H9 (cell line): ENCODE data around the gene CCSER1. TPM values are rescaled to one million over a fixed set of nuclear protein-coding genes. Genes with fewer than 3 reads are reported as not detected.

Experiments used
- DNase-seq: peaks from one replicate; pipeline ENCODE4 v3.0.0-alpha.2; 2017
- H2AFZ ChIP-seq: one replicate; pipeline ENCODE4 v1.6.1; 2013; ENCODE audit warnings: mild to moderate bottlenecking, low read length, control low read depth, moderate library complexity
- H2AK5ac ChIP-seq: 2 replicates; pipeline ENCODE4 v1.6.1; 2013; ENCODE audit warnings: low read length, control low read depth, mixed read lengths; ENCODE audit not compliant: insufficient read length
- H2BK120ac ChIP-seq: one replicate; pipeline ENCODE4 v1.6.1; 2013; ENCODE audit warnings: low read depth, mild to moderate bottlenecking, low read length, control low read depth, inconsistent platforms; ENCODE audit not compliant: poor library complexity, severe bottlenecking
- H2BK12ac ChIP-seq: 2 replicates; pipeline ENCODE4 v1.6.1; 2013; ENCODE audit warnings: low read length, control low read depth, mixed read lengths, low read depth; ENCODE audit not compliant: insufficient read length
- H2BK15ac ChIP-seq: 2 replicates; pipeline ENCODE4 v1.6.1; 2013; ENCODE audit warnings: low read depth, low read length, control low read depth
- H2BK20ac ChIP-seq: one replicate; pipeline ENCODE4 v1.6.1; 2013; ENCODE audit warnings: low read depth, mild to moderate bottlenecking, low read length, control low read depth, inconsistent platforms; ENCODE audit not compliant: poor library complexity, severe bottlenecking
- H2BK5ac ChIP-seq: 2 replicates; pipeline ENCODE4 v1.6.1; 2013; ENCODE audit warnings: low read length, control low read depth, mixed read lengths; ENCODE audit not compliant: insufficient read length
- H3K14ac ChIP-seq: 2 replicates; pipeline ENCODE4 v1.6.1; 2013; ENCODE audit warnings: low read length, control low read depth; ENCODE audit not compliant: insufficient read depth
- H3K18ac ChIP-seq: 2 replicates; pipeline ENCODE4 v1.6.1; 2013; ENCODE audit warnings: low read depth, mild to moderate bottlenecking, mixed read lengths, low read length, control low read depth; ENCODE audit not compliant: insufficient read length
- H3K23ac ChIP-seq: 2 replicates; pipeline ENCODE4 v1.6.1; 2013; ENCODE audit warnings: low read length, control low read depth, mixed read lengths, low read depth; ENCODE audit not compliant: insufficient read length
- H3K23me2 ChIP-seq: 2 replicates; pipeline ENCODE4 v1.6.1; 2013; ENCODE audit warnings: low read depth, mild to moderate bottlenecking, mixed read lengths, low read length, control low read depth; ENCODE audit not compliant: insufficient read length, poor library complexity, severe bottlenecking
- H3K27ac ChIP-seq: 2 replicates; pipeline ENCODE4 v1.5.1; 2013; ENCODE audit warnings: low read length, control low read depth, mixed read lengths, low read depth; ENCODE audit not compliant: insufficient read length
- H3K27me3 ChIP-seq: 2 replicates; pipeline ENCODE4 v1.6.1; 2013; ENCODE audit warnings: low read length, control low read depth, inconsistent platforms; ENCODE audit not compliant: insufficient read depth
- H3K4ac ChIP-seq: 2 replicates; pipeline ENCODE4 v1.6.1; 2013; ENCODE audit warnings: low read depth, mild to moderate bottlenecking, control low read depth, inconsistent platforms, low read length, moderate library complexity
- H3K4me1 ChIP-seq: 2 replicates; pipeline ENCODE4 v1.6.1; 2013; ENCODE audit warnings: low read length, control low read depth, inconsistent platforms; ENCODE audit not compliant: insufficient read depth
- H3K4me2 ChIP-seq: 2 replicates; pipeline ENCODE4 v1.6.1; 2013; ENCODE audit warnings: low read length, control low read depth, mixed read lengths; ENCODE audit not compliant: insufficient read length, insufficient read depth
- H3K56ac ChIP-seq: 2 replicates; pipeline ENCODE4 v1.6.1; 2013; ENCODE audit warnings: low read depth, mild to moderate bottlenecking, mixed read lengths, low read length, control low read depth; ENCODE audit not compliant: insufficient read length
- H3K79me1 ChIP-seq: 2 replicates; pipeline ENCODE4 v1.6.1; 2013; ENCODE audit warnings: low read depth, mild to moderate bottlenecking, moderate library complexity, low read length, control low read depth, inconsistent platforms; ENCODE audit not compliant: insufficient read depth, poor library complexity, severe bottlenecking
- H3K79me2 ChIP-seq: 2 replicates; pipeline ENCODE4 v1.6.1; 2013; ENCODE audit warnings: low read length, control low read depth, inconsistent platforms; ENCODE audit not compliant: insufficient read depth
- H3K9ac ChIP-seq: 2 replicates; pipeline ENCODE4 v1.6.1; 2013; ENCODE audit warnings: low read length, control low read depth, mixed read lengths; ENCODE audit not compliant: insufficient read length; ENCODE audit errors: extremely low read depth
- H3K9me3 ChIP-seq: one replicate; pipeline ENCODE4 v1.6.1; 2013; ENCODE audit warnings: low read depth, low read length, inconsistent platforms; ENCODE audit not compliant: control insufficient read depth
- H3T11ph ChIP-seq: one replicate; pipeline ENCODE4 v1.6.1; 2013; ENCODE audit warnings: mild to moderate bottlenecking, low read length, control low read depth, inconsistent platforms
- H4K20me1 ChIP-seq: one replicate; pipeline ENCODE4 v1.6.1; 2013; ENCODE audit not compliant: control insufficient read depth, insufficient read length, insufficient read depth
- H4K5ac ChIP-seq: 2 replicates; pipeline ENCODE4 v1.6.1; 2013; ENCODE audit warnings: low read depth, mild to moderate bottlenecking, mixed read lengths, low read length, control low read depth; ENCODE audit not compliant: insufficient read length
- H4K8ac ChIP-seq: replicated peaks from 2 replicates; pipeline ENCODE4 v1.6.1; 2013; ENCODE audit warnings: low read length, control low read depth, mixed read lengths, low read depth; ENCODE audit not compliant: insufficient read length
- H4K91ac ChIP-seq: 2 replicates; pipeline ENCODE4 v1.6.1; 2013; ENCODE audit warnings: low read depth, mild to moderate bottlenecking, moderate library complexity, mixed read lengths, low read length, control low read depth; ENCODE audit not compliant: insufficient read length
- H3K27ac Mint-ChIP-seq, 3 experiments: 2 replicates in 2 of 3; 3 replicates in 1 of 3; pipeline ENCODE4 v1.8.0; 2020 to 2021; ENCODE audit warnings: mixed read lengths in 3 of 3, mild to moderate bottlenecking in 1 of 3, moderate library complexity in 1 of 3
- H3K27me3 Mint-ChIP-seq: 2 replicates; pipeline ENCODE4 v1.8.0; 2021; ENCODE audit warnings: low read depth, mild to moderate bottlenecking, moderate library complexity, mixed read lengths
- H3K36me3 Mint-ChIP-seq, 3 experiments: 2 replicates in 2 of 3; 3 replicates in 1 of 3; pipeline ENCODE4 v1.8.0; 2020 to 2021; ENCODE audit warnings: low read depth in 3 of 3, mixed read lengths in 3 of 3; ENCODE audit not compliant: insufficient read depth in 1 of 3
- H3K4me1 Mint-ChIP-seq, 2 experiments: 2 replicates each; pipeline ENCODE4 v1.8.0; 2020; ENCODE audit warnings: mixed read lengths in 2 of 2
- H3K4me3 Mint-ChIP-seq, 2 experiments: 2 replicates in 1 of 2; 3 replicates in 1 of 2; pipeline ENCODE4 v1.8.0; 2020 to 2021; ENCODE audit warnings: mild to moderate bottlenecking in 2 of 2, mixed read lengths in 2 of 2, moderate library complexity in 1 of 2
- H3K9me3 Mint-ChIP-seq, 2 experiments: 2 replicates in 1 of 2; 3 replicates in 1 of 2; pipeline ENCODE4 v1.8.0; 2020; ENCODE audit warnings: mild to moderate bottlenecking in 2 of 2, mixed read lengths in 2 of 2, moderate library complexity in 1 of 2
- CTCF ChIP-seq: fragments of 200-600 bp; sonication (generic); conservative IDR thresholded peaks from 3 replicates; pipeline ENCODE4 v1.8.0; 2021; ENCODE audit warnings: antibody characterized with exemption, mild to moderate bottlenecking
- WGBS: extraction: QIAGEN DNeasy Blood & Tissue Kit; methylation state at CpG from one replicate; pipeline ENCODE4 v1.1.7; 2013; ENCODE audit warnings: missing lambda C conversion rate, low lambda C conversion rate, mixed read lengths; ENCODE audit not compliant: insufficient read length; ENCODE audit errors: extremely low coverage; 5-methylcytosine and 5-hydroxymethylcytosine counted together
- total RNA-seq: library from RNA; stranded (reverse); gene quantifications from 2 replicates; pipeline ENCODE4 v1.2.1, GENCODE V29; 2021

CCSER1 gene
- total RNA-seq, 1 experiment from 2014 or later: 0.37 TPM

GRCh38 chr4:91207535-91207934, 1080.3 kb downstream of the CCSER1 start:
- no peaks in the 10 kb centered on the region for H4K20me1 ChIP-seq
- H3K79me1 ChIP-seq: no peaks in the 10 kb centered on the region
- DNase-seq: no peak

More at GRCh38 chr4:91207535-91207934, 1080.3 kb downstream of the CCSER1 start:
- H3T11ph ChIP-seq: no peak overlapping the region
- no peak overlapping the region for H3K27ac ChIP-seq
- H3K23me2 ChIP-seq: no peaks in the 10 kb centered on the region
- Mint-ChIP-seq H3K4me3 (no peak overlapping the region), H3K9me3 (no peaks in the 10 kb centered on the region), H3K27me3 (no peaks in the 10 kb centered on the region), H3K27ac (no peak overlapping the region), H3K36me3 (no peaks in the 10 kb centered on the region), H3K4me1 (peaks cover 12 to 13% of the 10 kb centered on the region in 2 experiments)
- no peaks in the 10 kb centered on the region; the same call in 1 of the 2 replicates for H3K4me1 ChIP-seq
- H3K9me3 ChIP-seq: no peaks in the 10 kb centered on the region
- H2AK5ac ChIP-seq: no peak overlapping the region
- no peak overlapping the region for H2BK15ac ChIP-seq
- no peak overlapping the region for H4K8ac ChIP-seq
- no peak overlapping the region for H3K56ac ChIP-seq
- TF ChIP-seq CTCF: no peak
- no peak overlapping the region for H2AFZ ChIP-seq
- no peak overlapping the region for H4K5ac ChIP-seq
- H3K4me2 ChIP-seq: no peak overlapping the region
- H3K23ac ChIP-seq: no peak overlapping the region
- no peak overlapping the region for H2BK120ac ChIP-seq
- H3K9ac ChIP-seq: no peak overlapping the region
- no peak overlapping the region for H3K18ac ChIP-seq
- H2BK12ac ChIP-seq: no peak overlapping the region
- no CpG with 5 or more reads among the region's 3 CpGs for WGBS
- H4K91ac ChIP-seq: no peak overlapping the region
- no peaks in the 10 kb centered on the region for H3K27me3 ChIP-seq
- H2BK20ac ChIP-seq: no peak overlapping the region
- H2BK5ac ChIP-seq: no peak overlapping the region
- no peaks in the 10 kb centered on the region for H3K79me2 ChIP-seq
- H3K4ac ChIP-seq: no peak overlapping the region
- no peak overlapping the region for H3K14ac ChIP-seq
